C4-2B (cell line): ENCODE results near the gene DLGAP1.

ENCODE experiments used
- CTCF ChIP-seq: fragments of 450-650 bp; conservative IDR thresholded peaks from 2 replicates; pipeline ENCODE4 v1.5.1; 2017; ENCODE audit warnings: mild to moderate bottlenecking
- ZFX ChIP-seq: fragments of 450-650 bp; IDR thresholded peaks from 2 replicates; pipeline ENCODE4 v1.6.1; 2017

DNA sequence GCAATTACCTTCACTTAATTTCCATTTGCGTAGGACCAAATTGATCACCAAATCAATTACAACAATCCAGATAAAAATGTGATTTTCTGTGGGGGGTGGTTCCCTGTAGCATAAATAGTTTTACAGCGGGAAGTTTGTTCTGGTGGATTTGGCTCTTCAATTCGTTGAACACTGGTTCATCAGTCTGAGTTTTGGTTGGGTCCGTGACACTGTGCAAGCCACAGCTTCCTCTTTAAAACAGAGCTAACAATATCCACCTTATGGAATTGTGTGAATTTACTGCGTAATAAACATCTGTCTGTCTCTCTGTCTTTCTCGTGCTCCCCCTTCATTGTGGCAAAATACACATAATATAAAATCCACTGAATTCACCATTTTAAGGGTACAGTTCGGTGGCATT, 694.4 kb downstream of the DLGAP1 start:
- TF ChIP-seq CTCF (no peak), ZFX (no peak)
